GM18873 (cell line): ENCODE data around the gene MYADM.
"Not testable (repeated sequence)": the region's sequence is repeated elsewhere in the genome, so short reads cannot be mapped to it uniquely, and the experiment has no call there.

Experiments used
- ATAC-seq: cut with Tn5 transposase; IDR thresholded peaks from one replicate; pipeline ENCODE4 v1.9.1; 2021; ENCODE audit warnings: mild to moderate bottlenecking, moderate library complexity, moderate number of reproducible peaks; ENCODE audit not compliant: unreplicated experiment, low FRiP score

The MYADM gene

DNA sequence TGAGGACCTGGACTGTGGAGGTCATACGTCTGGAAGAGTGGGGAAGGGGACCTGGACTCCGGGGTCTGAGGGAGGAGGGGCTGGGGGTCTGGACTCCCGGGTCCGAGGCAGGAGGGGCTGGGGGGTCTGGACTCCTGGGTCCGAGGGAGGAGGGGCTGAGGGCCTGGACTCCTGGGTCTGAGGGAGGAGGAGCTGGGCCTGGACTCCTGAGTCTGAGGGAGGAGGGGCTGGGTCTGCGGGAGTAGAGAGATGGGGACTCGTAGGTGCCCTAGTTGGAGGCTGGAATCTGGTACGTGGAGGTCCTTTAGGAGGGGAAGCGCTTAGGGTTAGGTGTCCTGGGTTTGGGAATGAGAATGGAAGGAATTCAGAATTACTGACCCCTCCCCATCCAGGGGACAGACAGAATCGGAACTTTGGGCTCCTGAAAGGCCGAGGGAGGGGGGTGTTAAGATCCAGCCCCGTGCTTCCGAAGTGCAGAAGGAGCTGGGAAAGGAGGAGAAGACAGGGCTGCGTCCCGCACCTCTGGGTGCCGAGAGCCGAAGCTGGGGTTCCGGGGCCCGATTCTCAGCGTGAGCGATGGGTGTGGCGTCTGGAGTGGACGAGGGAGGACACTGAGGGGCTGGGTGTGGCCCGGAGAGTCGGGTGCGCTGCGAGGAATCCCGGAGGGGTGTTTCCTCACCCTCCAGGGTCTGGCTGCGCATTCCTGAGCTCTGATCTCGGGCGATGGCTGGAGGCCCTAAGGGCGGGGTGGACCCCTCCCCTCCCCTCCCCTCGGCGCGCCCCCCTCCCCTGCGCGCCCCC is 608 bp downstream of the MYADM start:
- ATAC-seq: no peak

DNA sequence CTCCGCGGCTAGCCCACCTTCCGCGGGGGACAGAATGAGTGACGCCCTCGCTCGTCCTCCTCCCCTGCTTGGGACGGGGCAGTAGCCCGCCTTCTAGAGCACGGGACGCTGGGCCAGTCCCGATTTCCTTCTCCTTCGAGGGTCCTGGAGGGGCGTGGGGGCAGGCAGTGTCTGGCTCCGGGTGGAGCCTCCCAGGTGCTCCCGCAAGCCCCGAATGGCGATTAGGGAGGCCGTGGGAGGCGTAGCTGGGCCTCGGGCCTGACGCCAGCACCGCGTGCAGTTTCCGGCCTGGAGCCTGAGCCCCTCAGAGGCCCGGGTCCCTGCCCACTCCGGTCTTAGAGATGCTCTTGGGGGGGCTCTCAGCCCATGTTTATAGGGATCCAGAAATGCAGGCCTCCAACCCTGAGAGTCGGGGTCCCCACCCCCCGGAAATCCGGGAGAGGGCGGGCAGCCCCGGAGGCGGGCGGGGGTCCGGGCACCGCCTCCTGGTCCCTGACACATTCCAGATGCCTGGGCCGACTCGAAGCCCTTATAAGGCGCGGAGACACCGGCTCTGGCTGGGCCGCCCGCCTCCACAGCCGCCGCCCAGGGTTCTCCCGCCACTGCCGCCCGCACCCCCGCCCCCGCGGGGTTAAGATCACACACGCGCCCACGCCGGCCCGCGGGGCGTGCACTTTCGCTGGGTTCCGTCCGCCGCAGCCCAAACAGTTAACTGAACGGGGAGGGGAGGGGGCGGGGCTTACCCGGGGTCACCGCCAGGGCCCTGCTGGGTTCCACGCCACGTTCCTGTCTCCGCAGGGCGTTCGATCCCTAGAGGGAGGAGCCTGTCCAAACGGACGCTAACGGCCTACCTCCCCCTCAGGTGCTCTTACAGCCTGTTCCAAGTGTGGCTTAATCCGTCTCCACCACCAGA is 1.5 kb downstream of the MYADM start:
- no peak for ATAC-seq

DNA sequence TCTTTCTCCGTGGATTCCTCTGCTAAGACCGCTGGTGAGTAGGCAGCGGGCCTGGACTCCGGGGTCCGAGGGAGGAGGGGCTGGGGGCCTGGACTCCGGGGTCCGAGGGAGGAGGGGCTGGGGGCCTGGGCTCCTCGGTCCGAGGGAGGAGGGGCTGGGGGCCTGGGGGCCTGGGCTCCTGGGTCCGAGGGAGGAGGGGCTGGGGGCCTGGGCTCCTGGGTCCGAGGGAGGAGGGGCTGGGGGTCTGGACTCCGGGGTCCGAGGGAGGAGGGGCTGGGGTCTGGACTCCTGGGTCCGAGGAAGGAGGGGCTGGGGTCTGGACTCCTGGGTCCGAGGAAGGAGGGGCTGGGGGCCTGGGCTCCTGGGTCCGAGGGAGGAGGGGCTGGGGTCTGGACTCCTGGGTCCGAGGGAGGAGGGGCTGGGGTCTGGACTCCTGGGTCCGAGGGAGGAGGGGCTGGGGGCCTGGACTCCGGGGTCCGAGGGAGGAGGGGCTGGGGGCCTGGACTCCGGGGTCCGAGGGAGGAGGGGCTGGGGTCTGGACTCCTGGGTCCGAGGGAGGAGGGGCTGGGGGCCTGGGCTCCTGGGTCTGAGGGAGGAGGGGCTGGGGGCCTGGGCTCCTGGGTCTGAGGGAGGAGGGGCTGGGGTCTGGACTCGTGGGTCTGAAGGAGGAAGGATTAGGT is 2.3 kb downstream of the MYADM start:
- ATAC-seq: not testable (repeated sequence)

DNA sequence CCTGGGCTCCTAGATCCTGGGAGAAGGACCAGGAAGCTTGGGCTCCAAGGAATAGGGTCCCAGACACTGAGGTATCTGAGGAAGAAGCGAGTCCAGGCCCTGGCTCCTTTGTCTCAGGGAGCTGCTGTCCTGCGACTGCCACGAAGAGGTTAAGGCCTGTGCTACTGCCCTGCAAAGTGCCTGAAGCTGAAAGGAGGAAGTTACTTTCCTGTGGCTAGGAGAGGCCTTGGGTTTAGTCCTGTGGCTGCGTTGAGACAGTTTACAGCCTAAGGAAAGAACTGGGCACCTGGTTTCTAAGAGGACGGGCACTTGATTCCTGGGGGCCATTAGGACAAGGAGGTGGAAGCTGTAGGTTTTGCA is 2.8 kb downstream of the MYADM start:
- no peak for ATAC-seq

DNA sequence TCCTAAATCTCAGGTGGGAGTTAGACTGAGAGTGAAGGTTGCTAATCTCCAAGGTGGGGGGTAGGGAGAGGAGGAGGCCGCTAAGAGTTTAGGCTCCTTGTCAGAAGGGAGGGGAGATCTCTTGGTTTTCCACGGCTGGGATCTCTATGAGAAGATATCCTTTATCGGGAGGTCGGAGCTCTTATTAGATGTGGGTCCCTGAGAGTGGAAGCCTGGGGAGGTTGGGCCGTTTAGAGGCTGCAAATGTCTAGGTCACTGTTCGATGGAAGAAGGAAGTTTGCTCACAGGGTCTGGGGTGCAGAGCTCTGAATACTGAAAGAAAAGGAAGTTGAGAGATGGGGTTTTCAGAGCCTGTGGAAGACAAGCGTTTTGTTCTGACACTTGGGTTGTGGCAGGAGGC is 3.8 kb downstream of the MYADM start:
- ATAC-seq: no peak

DNA sequence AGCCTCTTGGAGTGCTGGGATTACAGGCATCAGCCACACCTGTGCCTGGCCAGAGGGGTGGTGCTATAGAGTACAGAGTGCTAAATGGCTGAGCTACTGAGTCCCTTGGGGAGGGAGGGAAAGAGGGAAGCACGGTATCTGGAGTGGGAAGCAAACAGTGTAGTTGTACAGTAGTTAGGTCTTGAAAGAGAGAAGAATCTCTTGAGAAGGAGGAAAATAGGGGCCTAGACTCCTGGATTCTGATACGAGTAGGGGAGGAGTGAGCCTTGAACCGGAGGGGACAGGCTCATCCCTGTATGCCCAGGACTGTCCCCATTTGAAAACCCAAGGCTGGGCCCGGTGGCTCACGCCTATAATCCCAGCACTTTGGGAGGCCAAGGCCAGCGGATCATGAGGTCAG is 5.1 kb downstream of the MYADM start:
- ATAC-seq: no peak

DNA sequence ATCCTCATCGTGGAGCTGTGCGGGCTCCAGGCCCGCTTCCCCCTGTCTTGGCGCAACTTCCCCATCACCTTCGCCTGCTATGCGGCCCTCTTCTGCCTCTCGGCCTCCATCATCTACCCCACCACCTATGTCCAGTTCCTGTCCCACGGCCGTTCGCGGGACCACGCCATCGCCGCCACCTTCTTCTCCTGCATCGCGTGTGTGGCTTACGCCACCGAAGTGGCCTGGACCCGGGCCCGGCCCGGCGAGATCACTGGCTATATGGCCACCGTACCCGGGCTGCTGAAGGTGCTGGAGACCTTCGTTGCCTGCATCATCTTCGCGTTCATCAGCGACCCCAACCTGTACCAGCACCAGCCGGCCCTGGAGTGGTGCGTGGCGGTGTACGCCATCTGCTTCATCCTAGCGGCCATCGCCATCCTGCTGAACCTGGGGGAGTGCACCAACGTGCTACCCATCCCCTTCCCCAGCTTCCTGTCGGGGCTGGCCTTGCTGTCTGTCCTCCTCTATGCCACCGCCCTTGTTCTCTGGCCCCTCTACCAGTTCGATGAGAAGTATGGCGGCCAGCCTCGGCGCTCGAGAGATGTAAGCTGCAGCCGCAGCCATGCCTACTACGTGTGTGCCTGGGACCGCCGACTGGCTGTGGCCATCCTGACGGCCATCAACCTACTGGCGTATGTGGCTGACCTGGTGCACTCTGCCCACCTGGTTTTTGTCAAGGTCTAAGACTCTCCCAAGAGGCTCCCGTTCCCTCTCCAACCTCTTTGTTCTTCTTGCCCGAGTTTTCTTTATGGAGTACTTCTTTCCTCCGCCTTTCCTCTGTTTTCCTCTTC is 6.3 kb downstream of the MYADM start:
- no peak for ATAC-seq

DNA sequence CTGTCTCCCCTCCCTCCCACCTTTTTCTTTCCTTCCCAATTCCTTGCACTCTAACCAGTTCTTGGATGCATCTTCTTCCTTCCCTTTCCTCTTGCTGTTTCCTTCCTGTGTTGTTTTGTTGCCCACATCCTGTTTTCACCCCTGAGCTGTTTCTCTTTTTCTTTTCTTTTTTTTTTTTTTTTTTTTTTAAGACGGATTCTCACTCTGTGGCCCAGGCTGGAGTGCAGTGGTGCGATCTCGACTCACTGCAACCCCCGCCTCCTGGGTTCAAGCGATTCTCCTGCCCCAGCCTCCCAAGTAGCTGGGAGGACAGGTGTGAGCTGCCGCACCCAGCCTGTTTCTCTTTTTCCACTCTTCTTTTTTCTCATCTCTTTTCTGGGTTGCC is 6.9 kb downstream of the MYADM start:
- no peak for ATAC-seq

DNA sequence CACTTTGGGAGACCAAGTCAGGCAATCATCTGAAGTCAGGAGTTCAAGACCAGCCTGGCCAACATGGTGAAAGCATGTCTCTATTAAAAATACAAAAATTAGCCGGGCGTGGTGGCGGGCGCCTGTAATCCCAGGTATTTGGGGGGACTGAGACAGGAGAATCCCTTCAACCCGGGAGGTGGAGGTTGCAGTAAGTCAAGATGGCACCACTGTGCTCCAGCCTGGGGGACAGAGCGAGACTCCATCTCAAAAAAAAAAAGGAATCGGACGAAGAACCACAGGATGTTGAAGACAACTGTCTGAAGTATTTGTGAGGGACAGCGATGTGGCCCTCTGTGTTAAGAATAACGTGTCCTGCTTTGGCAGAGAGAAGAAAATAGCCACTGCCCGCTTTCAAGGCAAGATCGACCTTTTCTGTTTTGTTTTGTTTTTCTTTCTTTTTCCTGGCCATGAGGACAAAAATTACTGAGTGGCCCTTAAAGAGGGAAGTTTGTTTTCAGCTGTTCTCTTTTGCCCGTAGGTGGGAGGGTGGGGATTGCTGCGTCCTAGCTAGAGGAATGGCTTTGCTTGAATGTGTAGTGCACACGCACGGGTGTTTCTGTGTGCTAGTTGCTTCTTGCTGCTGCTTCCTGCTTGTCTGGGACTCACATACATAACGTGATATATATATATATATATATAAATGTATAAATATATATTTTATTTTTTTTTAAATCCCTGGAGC is 8.1 kb downstream of the MYADM start:
- ATAC-seq: no peak

DNA sequence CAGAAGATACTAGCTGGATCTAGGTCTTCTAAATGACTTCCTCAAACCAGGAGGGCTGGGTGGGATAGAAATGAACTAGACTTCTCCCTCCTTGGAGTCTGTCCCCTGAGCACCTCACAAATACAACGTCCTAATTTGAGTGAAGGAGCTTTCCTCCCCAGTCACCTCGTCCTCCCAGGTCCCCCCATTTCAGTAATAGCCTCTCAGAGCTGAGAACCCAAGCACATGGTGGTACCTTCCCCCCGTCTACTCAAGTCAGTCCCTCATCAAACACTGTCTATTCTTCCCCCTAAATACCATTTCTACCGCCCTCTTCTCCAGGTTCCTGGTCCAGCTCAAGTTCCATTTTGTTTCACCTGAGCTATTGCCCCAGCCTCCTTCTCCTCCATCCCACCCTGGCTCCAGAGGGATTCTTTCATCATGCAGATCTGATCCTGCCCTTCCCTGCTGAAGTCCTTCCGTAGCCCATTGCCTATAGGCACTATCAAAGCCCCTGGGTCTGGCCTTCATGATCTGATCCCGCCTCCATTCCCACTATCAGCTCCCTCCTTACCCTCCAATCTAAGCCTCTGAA is 9.1 kb downstream of the MYADM start:
- ATAC-seq: no peak

DNA sequence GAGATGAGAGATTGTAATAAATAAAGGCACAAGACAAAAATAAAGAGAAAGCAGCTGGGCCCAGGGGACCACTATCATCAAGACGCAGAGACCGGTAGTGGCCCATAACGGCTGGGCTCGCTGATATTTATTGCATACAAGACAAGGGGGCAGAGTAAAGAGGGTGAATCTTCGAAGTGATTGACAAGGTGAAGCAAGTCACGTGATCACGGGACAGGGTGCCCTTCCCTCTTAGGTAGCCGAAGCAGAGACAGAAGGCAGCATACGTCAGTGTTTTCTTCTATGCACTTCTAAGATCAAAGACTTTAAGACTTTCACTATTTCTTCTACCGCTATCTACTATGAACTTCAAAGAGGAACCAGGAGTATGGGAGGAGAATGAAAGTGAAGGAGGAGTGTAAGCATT is 9.7 kb downstream of the MYADM start:
- no peak for ATAC-seq

DNA sequence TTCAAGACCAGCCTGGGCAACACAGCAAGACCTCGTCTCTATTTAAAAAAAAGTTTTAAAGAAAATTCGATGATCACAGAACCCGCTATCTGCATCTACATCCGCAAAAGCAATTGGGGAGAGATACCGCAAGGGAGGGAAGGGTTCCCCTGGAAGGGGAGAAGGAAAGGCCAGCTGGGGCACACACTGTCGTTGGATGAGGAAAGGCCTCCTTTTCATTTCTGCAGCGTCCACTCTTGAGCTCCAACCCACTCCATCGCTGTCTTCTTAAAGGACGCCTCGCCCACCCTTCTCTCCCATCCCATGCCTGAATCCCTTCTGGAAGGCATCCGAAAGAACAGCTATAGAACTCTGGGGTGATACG is 11.1 kb downstream of the MYADM start:
- ATAC-seq: no peak

DNA sequence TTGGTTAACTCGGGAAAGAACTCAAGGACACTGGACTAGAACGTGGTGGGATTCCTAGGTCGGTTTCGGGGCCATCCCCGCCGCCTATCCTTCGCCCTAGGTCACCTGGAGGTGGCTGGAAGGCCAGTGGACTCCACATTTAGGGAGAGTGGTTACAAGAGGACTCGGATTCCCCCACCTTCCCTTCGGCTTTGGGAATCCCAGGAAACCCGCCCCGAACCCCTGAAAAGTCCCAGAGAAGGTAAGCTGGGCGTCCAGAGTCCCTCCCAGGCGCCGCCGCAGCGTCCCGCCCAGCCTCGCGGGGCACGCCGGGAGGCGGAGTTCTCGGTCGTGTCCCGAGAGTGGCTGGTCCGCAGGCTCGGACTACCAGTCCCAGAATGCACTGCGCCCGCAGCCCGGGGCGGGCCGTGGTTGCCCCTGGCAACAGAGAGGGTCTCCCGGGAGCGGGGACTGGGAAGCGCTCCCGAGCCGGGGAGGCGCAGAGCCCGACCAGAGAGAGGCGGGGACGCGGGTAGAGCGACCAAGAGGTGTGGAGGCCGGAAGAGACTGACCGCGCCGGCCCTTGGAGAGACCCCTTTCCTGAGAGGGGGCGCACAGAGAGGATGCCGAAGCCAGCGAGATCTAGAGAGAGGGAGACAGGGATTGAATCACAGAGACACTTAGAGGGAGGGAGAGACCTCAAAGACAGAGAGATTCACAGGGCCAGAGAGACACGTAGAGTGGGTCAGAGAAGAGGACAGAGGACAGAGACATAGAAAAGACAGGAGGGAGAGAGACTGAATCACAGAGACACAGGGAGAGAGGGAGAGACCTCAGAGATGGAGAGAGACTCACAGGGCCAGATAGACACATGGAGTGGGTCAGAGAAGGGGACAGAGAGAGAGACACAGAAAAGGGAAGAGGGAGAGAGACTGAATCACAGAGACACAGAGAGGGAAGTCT is 11.7 kb downstream of the MYADM start:
- ATAC-seq: peak; percentile 56

DNA sequence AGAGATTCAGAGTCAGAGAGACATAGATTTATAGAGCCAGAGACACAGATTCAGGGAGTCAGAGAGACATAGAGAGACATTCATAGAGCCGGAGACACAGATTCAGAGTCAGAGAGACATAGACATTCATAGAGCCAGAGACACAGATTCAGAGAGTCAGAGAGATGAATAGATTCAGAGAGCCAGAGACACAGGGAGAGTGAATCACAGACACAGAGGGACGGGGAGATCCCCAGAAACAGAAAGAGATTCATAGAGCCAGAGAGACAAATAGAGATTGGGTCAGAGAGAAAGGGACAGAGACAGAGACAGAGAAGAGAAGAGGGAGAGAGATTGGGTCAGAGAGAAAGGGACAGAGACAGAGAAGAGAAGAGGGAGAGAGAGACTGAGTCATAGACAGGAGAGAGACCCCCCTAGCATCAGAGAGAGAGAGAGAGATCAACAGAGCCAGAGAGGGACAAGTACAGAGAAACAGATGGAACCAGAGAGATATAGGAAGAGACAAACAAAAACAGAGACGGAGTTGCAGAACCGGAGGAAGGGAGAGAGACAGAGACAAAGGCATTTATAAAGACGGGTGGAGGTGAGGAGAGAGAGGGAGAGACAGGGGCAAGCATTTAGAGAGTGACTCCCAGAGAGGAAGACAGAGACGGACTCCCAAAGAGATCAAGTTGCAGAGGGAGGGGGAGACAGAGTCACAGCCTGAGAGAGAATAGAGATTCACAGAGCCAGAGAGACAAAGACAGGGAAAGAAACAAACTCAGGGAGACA is 13.2 kb downstream of the MYADM start:
- ATAC-seq: no peak

DNA sequence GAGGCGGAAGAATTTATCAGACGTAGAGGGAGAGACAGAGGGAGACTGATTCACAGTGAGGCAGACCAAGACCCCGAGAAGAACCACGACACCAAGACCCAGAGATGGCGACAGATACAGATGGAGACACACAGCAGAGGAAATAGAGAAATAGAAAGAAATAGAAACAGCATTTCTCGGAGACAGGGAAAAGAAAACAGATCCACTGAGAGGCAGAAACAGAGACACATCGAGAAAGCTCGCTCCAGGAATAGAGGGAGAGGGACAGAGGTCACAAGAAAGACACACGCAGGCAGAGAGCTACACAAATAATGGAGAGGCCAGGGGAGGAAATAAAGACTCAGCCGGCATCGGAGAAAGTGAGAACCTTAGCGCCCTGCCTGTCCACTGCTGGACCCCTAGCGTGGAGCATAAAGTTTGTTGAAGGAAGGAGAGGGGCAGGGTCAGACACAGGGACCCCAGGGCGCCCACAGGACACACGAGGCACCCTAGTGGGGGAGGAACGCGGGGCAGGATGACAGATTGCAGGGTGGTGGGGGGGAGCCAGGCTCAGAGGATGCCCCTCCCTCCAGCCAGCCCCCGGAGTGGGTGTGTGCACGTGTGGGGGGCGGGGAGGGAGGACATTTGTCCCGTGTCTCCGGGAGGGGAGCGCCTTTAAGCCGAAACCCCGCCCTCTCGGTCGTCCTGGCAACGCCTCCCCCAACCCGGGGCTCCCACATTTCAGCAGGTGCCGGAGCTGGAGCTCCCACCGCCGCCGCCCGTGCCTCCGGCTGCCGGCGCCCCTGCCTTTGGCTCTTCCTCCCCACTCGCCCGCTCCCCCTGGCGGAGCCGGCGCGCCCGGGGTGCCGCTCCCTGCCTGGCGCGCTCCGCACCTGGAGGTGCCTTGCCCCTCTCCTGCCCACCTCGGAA is 14.1 kb downstream of the MYADM start, which contains the start of gene PRKCG:
TSS of gene PRKCG (plus strand) at position 716 of the 909 bp plus-strand sequence. CDS start 298 bp downstream, outside the sequence.
- no peak for ATAC-seq

DNA sequence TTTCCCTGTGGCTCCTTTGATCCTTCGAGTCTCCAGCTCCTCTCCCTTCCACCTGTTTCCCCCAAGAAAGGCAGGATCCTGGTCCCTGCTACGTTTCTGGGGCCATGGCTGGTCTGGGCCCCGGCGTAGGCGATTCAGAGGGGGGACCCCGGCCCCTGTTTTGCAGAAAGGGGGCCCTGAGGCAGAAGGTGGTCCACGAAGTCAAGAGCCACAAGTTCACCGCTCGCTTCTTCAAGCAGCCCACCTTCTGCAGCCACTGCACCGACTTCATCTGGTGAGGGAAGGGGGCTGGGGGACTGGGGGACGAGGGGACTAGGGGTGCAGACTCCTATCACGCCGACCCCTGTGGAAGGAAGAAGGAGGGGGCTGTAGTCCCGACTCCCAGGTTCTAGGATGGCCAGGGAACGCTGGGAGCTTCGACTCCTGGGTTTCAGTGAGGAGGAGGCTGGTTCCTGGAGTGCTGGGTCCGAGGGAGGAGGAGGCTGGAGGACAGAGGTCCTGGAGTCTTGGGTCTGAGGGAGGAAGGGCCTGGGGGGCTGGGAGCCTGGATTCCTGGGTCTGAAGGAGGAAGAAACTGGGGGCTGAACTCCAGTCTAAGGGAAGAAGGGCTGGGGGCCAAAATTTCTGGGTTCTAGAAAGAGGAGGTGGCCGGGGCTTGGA is 14.8 kb downstream of the MYADM start:
- no peak for ATAC-seq
